NOMO-1 treated with dmso at 0.1 percent for 144 hours (cell line): ENCODE data around the gene CEACAM7.

Experiments used
- DNase-seq: peaks from one replicate; lab custom pipeline; 2025; ENCODE audit not compliant: unreplicated experiment; lab: John Stamatoyannopoulos, UW

The CEACAM7 gene

GRCh38 chr19:41700381-41701195, 12.5 kb upstream of the CEACAM7 start:
- no peak for DNase-seq

- no peak for DNase-seq
Observed at GRCh38 chr19:41699968-41700323, 11.9 kb upstream of the CEACAM7 start.

GRCh38 chr19:41699231-41699967, 11.3 kb upstream of the CEACAM7 start:
- DNase-seq, result no peak

GRCh38 chr19:41698746-41699230, 10.7 kb upstream of the CEACAM7 start:
- DNase-seq, result peak; percentile 72

- DNase-seq, result no peak
Observed at GRCh38 chr19:41697198-41697855, 9.3 kb upstream of the CEACAM7 start.

GRCh38 chr19:41696402-41697197, 8.5 kb upstream of the CEACAM7 start:
- no peak for DNase-seq

- no peak for DNase-seq
Observed at GRCh38 chr19:41695745-41696144, 7.7 kb upstream of the CEACAM7 start.

GRCh38 chr19:41694831-41695635, 7.0 kb upstream of the CEACAM7 start:
- DNase-seq, result no peak

GRCh38 chr19:41694196-41694595, 6.1 kb upstream of the CEACAM7 start:
- DNase-seq, result no peak

GRCh38 chr19:41691268-41691970, 3.3 kb upstream of the CEACAM7 start:
- no peak for DNase-seq

- DNase-seq, result no peak
Observed at GRCh38 chr19:41690801-41691065, 2.7 kb upstream of the CEACAM7 start.

- no peak for DNase-seq
Observed at GRCh38 chr19:41689993-41690800, 2.1 kb upstream of the CEACAM7 start.

GRCh38 chr19:41688687-41689086, 617 bp upstream of the CEACAM7 start:
- no peak for DNase-seq

- no peak for DNase-seq
Observed at GRCh38 chr19:41687419-41687818, 651 bp downstream of the CEACAM7 start.

- DNase-seq, result no peak
Observed at GRCh38 chr19:41682437-41682836, 5.6 kb downstream of the CEACAM7 start.

- no peak for DNase-seq
Observed at GRCh38 chr19:41671486-41671885, 16.6 kb downstream of the CEACAM7 start.

- DNase-seq, result no peak
Observed at GRCh38 chr19:41670755-41671154, 17.3 kb downstream of the CEACAM7 start.

- no peak for DNase-seq
Observed at GRCh38 chr19:41668315-41668714, 19.8 kb downstream of the CEACAM7 start.

- no peak for DNase-seq
Observed at GRCh38 chr19:41666075-41666474, 22.0 kb downstream of the CEACAM7 start.
